Vagina (tissue), 2 donors: ENCODE measurements around the gene S100A7A. TPM values are rescaled to one million over a fixed set of nuclear protein-coding genes. Genes with fewer than 3 reads are reported as not detected.

Source experiments
- DNase-seq, 2 donors: peaks; one replicate each; pipeline ENCODE4 v3.0.0-alpha.2; 2017; ENCODE audit errors: extremely low spot score in 2 of 2
- H3K27ac ChIP-seq: fragments of 200-600 bp; sonication (generic); one replicate; pipeline ENCODE4 v1.5.1; 2019
- H3K27me3 ChIP-seq: fragments of 200-600 bp; sonication (generic); one replicate; pipeline ENCODE4 v1.5.1; 2019
- H3K36me3 ChIP-seq, 2 donors: fragments of 200-600 bp; sonication (generic); one replicate each; pipeline ENCODE4 v1.5.1; 2017 to 2019
- H3K4me1 ChIP-seq: fragments of 200-600 bp; sonication (generic); one replicate; pipeline ENCODE4 v1.5.1; 2019
- H3K4me3 ChIP-seq, 2 donors: fragments of 200-600 bp; sonication (generic); 1 replicate in 1 of 2; 2 replicates in 1 of 2; pipeline ENCODE4 v1.5.1; 2016 to 2019
- H3K9me3 ChIP-seq: fragments of 200-600 bp; sonication (generic); one replicate; pipeline ENCODE4 v1.5.1; 2019
- POLR2A ChIP-seq, 2 donors: fragments of 450-650 bp; IDR thresholded peaks; one replicate each; pipeline ENCODE4 v1.6.1; 2017; ENCODE audit warnings: antibody characterized with exemption in 2 of 2, mild to moderate bottlenecking in 2 of 2, moderate library complexity in 2 of 2
- POLR2AphosphoS5 ChIP-seq, 2 donors: sonication (generic); formaldehyde crosslinking; IDR thresholded peaks; one replicate each; pipeline ENCODE4 v1.9.0; 2017; ENCODE audit warnings: antibody characterized with exemption in 2 of 2, mild to moderate bottlenecking in 2 of 2, low read depth in 1 of 2; ENCODE audit not compliant: insufficient read depth in 1 of 2
- intact Hi-C: fragments of 100-400 bp; cut with DNase I; formaldehyde crosslinking; loops from one replicate; pipeline ENCODE4 v1.15.1; 2023
- total RNA-seq: library from RNA; depleted of rRNA; stranded (reverse); fragments of >200 nt; gene quantifications from one replicate; pipeline ENCODE4 v1.2.3, GENCODE V29; 2016
- TF ChIP-seq, protein P1 (sequence below), 3 experiments: fragments of 450-650 bp in 2 of 3; fragments of 200-600 bp in 1 of 3; sonication (generic) in 1 of 3; IDR thresholded peaks; one replicate each; pipeline ENCODE4 v1.5.1; 2017 to 2019; ENCODE audit warnings: antibody characterized with exemption in 3 of 3, mild to moderate bottlenecking in 2 of 3, moderate library complexity in 2 of 3

S100A7A gene
- total RNA-seq, 1 donor from 2014 or later, result not detected

DNA sequence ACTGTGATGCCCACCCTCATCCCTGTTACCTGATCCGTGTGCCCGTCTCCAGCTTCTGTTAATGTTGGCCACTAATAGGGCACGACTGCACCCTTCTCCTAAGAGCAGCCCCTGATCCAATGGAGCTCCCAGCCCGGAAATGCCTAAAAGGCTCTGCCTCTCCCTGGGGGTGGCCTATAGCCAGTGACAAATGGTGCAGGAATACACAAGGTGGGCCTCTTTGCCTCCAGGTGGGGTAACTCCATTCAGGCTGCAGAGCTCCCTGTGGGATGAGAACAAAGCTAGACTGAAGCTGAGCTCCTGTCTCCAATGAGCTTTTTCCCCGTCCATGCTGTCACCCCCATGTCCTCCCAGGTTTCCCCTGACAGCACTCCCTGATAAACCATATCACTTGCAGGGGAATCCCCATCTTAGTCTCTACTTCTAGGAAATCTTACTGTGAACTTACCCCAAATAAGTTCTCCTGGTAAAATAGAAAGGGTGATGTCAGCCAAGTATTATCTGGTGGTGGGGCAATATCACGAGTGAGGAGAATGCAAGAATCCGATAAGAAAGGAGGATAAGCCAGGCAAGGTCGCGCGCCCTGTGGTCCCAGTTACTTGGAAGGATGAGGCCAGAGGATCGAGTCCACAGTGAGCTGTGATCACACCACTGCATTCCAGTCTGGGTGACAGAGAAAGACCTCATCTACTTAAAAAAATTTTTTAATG is 18.6 kb downstream of the S100A7A start:
- Histone ChIP-seq H3K27me3 (no peaks in the 10 kb centered on the region), H3K36me3 (no peaks in the 10 kb centered on the region), H3K27ac (no peak overlapping the region), H3K9me3 (no peaks in the 10 kb centered on the region), H3K4me3 (no peak overlapping the region), H3K4me1 (no peaks in the 10 kb centered on the region)
- TF ChIP-seq, protein P1, sequence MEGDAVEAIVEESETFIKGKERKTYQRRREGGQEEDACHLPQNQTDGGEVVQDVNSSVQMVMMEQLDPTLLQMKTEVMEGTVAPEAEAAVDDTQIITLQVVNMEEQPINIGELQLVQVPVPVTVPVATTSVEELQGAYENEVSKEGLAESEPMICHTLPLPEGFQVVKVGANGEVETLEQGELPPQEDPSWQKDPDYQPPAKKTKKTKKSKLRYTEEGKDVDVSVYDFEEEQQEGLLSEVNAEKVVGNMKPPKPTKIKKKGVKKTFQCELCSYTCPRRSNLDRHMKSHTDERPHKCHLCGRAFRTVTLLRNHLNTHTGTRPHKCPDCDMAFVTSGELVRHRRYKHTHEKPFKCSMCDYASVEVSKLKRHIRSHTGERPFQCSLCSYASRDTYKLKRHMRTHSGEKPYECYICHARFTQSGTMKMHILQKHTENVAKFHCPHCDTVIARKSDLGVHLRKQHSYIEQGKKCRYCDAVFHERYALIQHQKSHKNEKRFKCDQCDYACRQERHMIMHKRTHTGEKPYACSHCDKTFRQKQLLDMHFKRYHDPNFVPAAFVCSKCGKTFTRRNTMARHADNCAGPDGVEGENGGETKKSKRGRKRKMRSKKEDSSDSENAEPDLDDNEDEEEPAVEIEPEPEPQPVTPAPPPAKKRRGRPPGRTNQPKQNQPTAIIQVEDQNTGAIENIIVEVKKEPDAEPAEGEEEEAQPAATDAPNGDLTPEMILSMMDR (IDR thresholded peaks at IDR 0.05), result no peak
- intact Hi-C loops, result no loop called here
- peak; percentile 52 to 77 for DNase-seq

DNA sequence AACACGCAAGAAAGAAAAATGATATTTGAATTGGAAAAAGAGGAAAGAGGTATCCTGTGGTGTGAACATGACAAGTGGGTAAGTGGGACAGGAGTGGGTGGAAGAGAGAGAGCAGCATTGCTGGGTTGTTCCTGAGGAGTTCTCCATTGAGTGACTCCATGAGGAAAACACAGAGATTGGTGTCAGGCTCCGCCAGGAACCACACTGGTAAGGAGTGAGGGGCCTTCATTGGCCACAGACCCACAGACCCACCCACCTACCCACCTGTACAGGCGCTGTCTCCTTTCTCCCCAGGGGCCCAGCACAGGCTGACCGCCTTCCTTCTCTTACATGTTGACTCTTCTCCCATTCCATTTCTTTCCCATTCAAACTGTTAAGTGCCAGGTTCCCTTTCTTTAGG is 20.9 kb downstream of the S100A7A start:
- intact Hi-C loops, result no loop called here

DNA sequence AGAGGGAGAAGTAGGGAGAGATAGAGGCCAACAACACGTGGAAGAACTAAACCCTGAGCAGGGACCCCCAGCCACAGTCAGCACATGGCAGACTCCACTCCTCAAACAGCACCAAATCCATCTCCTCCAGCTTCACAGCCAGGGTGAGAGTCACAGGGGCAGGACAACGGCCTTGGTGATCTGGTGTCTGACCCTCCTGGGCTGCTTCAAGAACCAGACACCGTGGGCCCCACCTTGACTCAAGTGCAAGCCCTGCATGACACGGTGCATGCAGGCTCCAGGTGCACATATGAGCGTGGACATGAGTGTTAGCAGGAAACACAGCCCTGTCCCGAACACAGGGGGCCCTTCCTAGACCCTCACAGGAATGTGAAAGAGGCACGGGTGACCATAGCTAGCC is 22.3 kb downstream of the S100A7A start:
- intact Hi-C loops, result no loop called here
- H3K27me3 ChIP-seq, result no peaks in the 10 kb centered on the region
- DNase-seq, result peak; percentile 52 to 70
- H3K9me3 ChIP-seq, result no peaks in the 10 kb centered on the region
- no peaks in the 10 kb centered on the region for H3K4me1 ChIP-seq
- no peaks in the 10 kb centered on the region for H3K36me3 ChIP-seq
- no peak overlapping the region for H3K4me3 ChIP-seq
- TF ChIP-seq, protein P1 (IDR thresholded peaks at IDR 0.05), result no peak
- no peak for TF ChIP-seq POLR2A (IDR thresholded peaks at IDR 0.05)
- TF ChIP-seq POLR2AphosphoS5 (IDR thresholded peaks at IDR 0.05; ENCODE audit: insufficient read depth in 1 of 2, low read depth in 1 of 2), result no peak
- H3K27ac ChIP-seq, result no peak overlapping the region

More for the DNA sequence above, 20.9 kb downstream of the S100A7A start:
- Histone ChIP-seq H3K27ac (no peak overlapping the region), H3K4me1 (no peaks in the 10 kb centered on the region), H3K36me3 (no peaks in the 10 kb centered on the region), H3K9me3 (no peaks in the 10 kb centered on the region), H3K27me3 (no peaks in the 10 kb centered on the region), H3K4me3 (no peak overlapping the region)
- no peak for TF ChIP-seq POLR2AphosphoS5 (IDR thresholded peaks at IDR 0.05; ENCODE audit: insufficient read depth in 1 of 2, low read depth in 1 of 2)
- peak; percentile 37 to 67 for DNase-seq

DNA sequence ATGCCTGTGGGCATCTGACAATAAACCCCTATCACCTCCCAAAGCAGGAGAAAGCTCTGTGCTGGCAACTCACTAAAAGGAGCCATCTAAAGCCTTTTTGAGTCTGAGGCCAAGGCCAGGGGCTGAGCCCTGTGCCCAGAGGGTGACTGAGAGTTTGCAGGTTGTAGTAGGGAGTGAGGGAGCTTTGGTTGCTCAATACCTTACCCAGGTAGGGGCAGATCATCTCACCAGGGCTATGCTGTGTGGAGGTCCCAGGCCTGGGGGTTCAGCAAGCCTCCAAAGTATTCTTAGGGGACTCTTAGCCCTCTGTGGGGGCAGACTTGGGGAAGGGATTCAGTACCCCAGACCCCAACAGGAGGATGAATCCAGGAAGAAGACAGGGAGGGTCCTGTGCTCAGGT is 23.0 kb downstream of the S100A7A start:
- Histone ChIP-seq H3K4me1 (no peaks in the 10 kb centered on the region), H3K4me3 (no peak overlapping the region), H3K27ac (no peak overlapping the region), H3K27me3 (no peaks in the 10 kb centered on the region), H3K9me3 (no peaks in the 10 kb centered on the region), H3K36me3 (no peaks in the 10 kb centered on the region)
- TF ChIP-seq POLR2A (IDR thresholded peaks at IDR 0.05), result no peak
- TF ChIP-seq, protein P1 (IDR thresholded peaks at IDR 0.05), result no peak
- TF ChIP-seq POLR2AphosphoS5 (IDR thresholded peaks at IDR 0.05; ENCODE audit: insufficient read depth in 1 of 2, low read depth in 1 of 2), result no peak
- DNase-seq, result peak; percentile 49 to 64
- intact Hi-C loops, result no loop called here

DNA sequence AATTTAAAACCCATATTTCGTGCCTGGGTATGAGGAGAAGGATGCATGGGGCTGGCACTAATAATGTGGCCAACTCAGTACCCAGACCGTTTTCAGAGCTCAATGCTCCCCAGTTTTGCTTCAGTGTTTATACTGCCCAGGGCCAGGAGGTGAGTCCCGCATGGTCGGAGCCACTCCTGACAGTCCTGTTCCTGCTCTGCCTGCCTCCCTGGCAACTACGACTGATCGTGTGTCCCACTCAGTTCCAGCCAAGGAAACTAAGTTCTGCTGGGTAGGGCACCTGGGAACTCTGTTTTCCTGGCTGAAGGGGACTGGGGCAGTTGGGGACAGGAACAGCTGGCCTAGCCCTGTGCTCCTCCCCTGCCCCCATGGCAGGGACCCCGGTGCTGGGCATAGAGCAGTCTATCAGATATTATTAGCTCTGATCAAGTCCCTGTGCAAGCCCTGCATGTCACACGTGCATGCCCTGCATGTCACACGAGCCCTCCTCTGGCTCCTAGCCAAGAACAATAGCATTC is 25.0 kb downstream of the S100A7A start:
- intact Hi-C loops, result no loop called here
- DNase-seq, result peak; percentile 43 to 62
- TF ChIP-seq, protein P1 (IDR thresholded peaks at IDR 0.05), result no peak
- TF ChIP-seq POLR2AphosphoS5 (IDR thresholded peaks at IDR 0.05; ENCODE audit: insufficient read depth in 1 of 2, low read depth in 1 of 2) (no peak), POLR2A (IDR thresholded peaks at IDR 0.05) (no peak)

More for the DNA sequence above, 25.0 kb downstream of the S100A7A start:
- H3K4me3 ChIP-seq, result no peak overlapping the region
- no peak overlapping the region for H3K27ac ChIP-seq
- no peaks in the 10 kb centered on the region for H3K4me1 ChIP-seq
- H3K27me3 ChIP-seq, result no peaks in the 10 kb centered on the region
- no peaks in the 10 kb centered on the region for H3K9me3 ChIP-seq
- H3K36me3 ChIP-seq, result no peaks in the 10 kb centered on the region
